PC-9 (cell line): ENCODE measurements around the gene KIAA0586.

Experiments
- EZH2 ChIP-seq: fragments of 200-600 bp; sonication (generic); IDR thresholded peaks from 2 replicates; pipeline ENCODE4 v1.8.0; 2017; ENCODE audit warnings: antibody characterized with exemption, low read depth
- TF ChIP-seq, protein P1 (sequence below): fragments of 200-600 bp; sonication (generic); conservative IDR thresholded peaks from 2 replicates; pipeline ENCODE4 v1.6.1; 2017; ENCODE audit warnings: mixed run types, antibody characterized with exemption, mild to moderate bottlenecking, moderate library complexity

DNA sequence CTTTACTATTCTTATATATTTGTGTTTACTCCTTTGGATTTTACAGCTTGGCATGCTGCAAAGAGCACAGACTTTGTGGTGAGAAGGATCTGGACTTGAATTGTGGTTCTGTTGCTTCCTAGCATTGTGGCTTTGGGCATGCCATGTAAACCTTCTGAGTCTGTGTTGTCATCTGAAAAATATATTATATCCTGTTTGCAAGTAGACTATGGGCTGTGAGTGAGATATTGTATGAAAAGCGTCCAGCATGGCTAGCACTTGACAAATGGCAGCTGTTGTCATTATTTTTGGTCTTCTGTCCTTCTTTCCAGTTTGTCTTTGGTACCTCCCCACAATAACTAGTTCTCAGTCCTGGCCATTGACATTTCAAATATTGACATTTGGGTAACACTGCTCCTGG, 148.4 kb downstream of the KIAA0586 start:
- TF ChIP-seq, protein P1, sequence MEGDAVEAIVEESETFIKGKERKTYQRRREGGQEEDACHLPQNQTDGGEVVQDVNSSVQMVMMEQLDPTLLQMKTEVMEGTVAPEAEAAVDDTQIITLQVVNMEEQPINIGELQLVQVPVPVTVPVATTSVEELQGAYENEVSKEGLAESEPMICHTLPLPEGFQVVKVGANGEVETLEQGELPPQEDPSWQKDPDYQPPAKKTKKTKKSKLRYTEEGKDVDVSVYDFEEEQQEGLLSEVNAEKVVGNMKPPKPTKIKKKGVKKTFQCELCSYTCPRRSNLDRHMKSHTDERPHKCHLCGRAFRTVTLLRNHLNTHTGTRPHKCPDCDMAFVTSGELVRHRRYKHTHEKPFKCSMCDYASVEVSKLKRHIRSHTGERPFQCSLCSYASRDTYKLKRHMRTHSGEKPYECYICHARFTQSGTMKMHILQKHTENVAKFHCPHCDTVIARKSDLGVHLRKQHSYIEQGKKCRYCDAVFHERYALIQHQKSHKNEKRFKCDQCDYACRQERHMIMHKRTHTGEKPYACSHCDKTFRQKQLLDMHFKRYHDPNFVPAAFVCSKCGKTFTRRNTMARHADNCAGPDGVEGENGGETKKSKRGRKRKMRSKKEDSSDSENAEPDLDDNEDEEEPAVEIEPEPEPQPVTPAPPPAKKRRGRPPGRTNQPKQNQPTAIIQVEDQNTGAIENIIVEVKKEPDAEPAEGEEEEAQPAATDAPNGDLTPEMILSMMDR: no peak
- TF ChIP-seq EZH2: no peak
